ENCODE results near the gene TLE2.
"Not testable (repeated sequence)": the region's sequence is repeated elsewhere in the genome, so short reads cannot be mapped to it uniquely, and the experiment has no call there.

TLE2 gene

GRCh38 chr19:2988568-2988967 lies 40.5 kb downstream of the TLE2 start:
- in situ Hi-C loops (cut with HindIII; ENCODE audit: low sequenced_read_pairs) = no loop called here

DNA sequence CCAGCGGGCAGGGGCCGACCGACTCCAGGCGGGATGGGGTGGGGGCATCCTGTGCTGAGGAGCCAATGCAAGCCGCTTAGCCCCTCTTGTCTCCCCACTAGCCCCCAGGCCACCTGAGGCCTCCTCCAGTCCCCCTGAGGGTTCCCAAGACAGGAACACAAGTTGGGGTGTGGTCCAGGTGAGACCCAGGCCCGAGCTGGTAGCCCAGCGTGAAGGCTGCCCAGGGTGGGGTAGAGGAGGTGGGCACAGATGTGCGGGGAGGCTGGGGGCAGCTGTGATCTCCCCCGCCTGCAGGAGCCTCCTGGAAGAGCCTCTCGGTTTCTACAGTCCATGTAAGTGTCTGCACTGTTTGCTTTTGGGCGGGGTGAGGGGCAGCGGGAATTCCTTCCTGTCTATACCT lies 41.3 kb downstream of the TLE2 start:
- in situ Hi-C loops (cut with HindIII; ENCODE audit: low sequenced_read_pairs) = no loop called here

- in situ Hi-C loops (cut with HindIII; ENCODE audit: low sequenced_read_pairs) = no loop called here
Measured at GRCh38 chr19:2986951-2987524, 42.0 kb downstream of the TLE2 start.

GRCh38 chr19:2984215-2984528 lies 44.9 kb downstream of the TLE2 start:
- in situ Hi-C loops (cut with HindIII; ENCODE audit: low sequenced_read_pairs) = no loop called here

- in situ Hi-C loops (cut with HindIII; ENCODE audit: low sequenced_read_pairs) = no loop called here
Measured at GRCh38 chr19:2983351-2984214, 45.5 kb downstream of the TLE2 start.

- in situ Hi-C loops (cut with HindIII; ENCODE audit: low sequenced_read_pairs) = no loop called here
Measured at GRCh38 chr19:2982983-2983350, 46.1 kb downstream of the TLE2 start.

DNA sequence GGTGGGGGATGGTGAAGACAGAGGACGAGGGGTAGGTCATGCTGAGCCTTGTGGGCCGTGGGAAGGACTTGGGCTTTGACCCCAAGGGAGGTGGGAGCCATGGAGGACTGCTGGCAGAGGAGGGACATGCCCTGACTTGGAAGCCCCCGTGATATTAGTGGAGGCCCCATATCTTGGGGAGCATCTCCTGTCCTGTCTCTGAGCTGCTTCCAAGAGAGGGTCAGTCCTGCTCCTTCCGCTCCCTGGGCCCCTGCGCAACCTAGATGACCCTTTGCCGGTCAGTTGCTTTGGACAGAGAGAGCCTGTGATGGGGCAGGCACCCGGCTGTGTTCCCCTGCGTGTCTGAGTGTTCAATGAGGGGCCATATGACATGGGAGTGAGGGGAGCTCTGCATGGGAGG lies 46.5 kb downstream of the TLE2 start:
- in situ Hi-C loops (cut with HindIII; ENCODE audit: low sequenced_read_pairs) = no loop called here

DNA sequence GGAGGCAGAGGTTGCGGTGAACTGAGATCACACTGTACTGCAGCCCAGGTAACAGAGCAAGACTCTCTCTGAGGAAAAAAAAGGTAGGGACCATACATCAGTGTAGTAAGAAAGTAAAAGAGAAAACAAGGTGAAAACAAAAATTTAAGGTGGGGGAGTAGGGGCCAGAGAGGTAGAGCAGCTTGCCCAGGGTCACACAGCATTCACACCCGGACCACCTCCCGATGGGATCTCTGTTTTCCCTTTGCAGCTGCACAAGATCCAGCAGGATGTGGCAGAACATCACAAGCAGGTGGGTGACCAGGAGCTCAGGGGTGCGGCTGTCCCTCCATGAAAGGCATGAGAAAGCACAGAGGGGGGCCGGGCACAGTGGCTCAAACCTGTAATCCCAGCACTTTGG lies 47.2 kb downstream of the TLE2 start:
- in situ Hi-C loops (cut with HindIII; ENCODE audit: low sequenced_read_pairs) = no loop called here

GRCh38 chr19:2978772-2979171 lies 50.3 kb downstream of the TLE2 start:
- in situ Hi-C loops (cut with HindIII; ENCODE audit: low sequenced_read_pairs) = no loop called here

- in situ Hi-C loops (cut with HindIII; ENCODE audit: low sequenced_read_pairs) = no loop called here
Measured at GRCh38 chr19:2978166-2978767, 50.8 kb downstream of the TLE2 start.

GRCh38 chr19:2977746-2978138 lies 51.3 kb downstream of the TLE2 start:
- in situ Hi-C loops (cut with HindIII; ENCODE audit: low sequenced_read_pairs) = no loop called here

DNA sequence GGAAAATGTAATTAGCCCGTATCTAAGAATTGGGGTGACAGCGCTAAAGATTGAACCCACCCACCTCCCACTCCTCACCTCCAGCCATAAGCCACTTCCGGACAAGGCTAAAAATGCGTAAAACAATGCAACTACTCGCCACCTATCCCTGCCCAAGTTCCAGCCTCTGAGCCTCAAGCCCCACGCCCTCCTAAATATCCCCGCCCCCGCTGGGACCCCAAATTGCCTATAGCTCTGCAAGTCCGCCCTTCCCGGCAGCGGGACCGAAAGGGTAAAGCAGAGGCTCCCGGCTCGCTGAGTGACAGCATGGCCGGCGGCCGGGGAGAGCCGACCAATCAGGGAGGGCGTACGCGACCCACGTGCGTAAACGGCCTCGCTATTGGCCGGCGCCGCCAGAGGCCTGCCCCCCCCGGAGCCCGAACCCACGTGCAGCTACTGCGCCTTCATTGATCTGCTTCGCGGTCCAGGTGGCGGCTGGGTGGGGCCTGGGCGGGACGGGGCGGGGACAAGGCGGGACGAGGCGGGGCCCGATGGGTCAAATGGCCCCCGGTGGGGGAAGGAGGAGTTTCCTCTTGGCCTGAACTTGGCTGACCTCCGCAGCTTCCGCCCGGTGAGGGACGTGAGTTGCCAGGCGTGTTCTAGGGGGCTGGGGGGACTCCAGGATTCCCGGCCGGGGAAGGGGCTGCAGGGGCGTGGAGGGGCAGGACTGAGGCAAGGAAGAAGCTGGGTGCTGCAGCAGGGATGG lies 51.9 kb downstream of the TLE2 start, which contains the start of gene TLE6:
TSS of gene TLE6 (plus strand) at position 564 of the 745 bp plus-strand sequence. CDS start 670 bp downstream, outside the sequence.
- in situ Hi-C loops (cut with HindIII; ENCODE audit: low sequenced_read_pairs) = no loop called here

GRCh38 chr19:2976609-2977000 lies 52.5 kb downstream of the TLE2 start:
- in situ Hi-C loops (cut with HindIII; ENCODE audit: low sequenced_read_pairs) = no loop called here

- in situ Hi-C loops (cut with HindIII; ENCODE audit: low sequenced_read_pairs) = no loop called here
Measured at GRCh38 chr19:2974342-2975041, 54.6 kb downstream of the TLE2 start.

DNA sequence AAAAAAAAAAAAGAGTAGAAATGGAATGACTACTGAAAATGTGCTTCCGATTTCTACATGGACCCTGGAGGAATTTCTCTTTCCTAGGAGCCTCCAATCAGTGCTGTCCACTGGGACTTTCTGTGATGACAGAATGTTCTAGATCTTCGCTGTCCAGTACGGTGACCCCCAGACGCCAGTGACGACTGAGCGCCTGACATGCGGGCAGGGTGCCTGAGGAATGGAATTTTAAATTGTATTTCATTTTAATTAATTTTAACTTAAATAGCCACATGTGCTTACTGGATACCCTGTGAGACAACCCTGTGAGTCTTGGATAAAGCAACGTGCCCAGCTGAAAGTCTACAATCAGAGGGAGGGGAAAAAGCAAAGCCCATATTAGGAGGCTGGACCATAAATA lies 55.9 kb downstream of the TLE2 start:
- in situ Hi-C loops (cut with HindIII; ENCODE audit: low sequenced_read_pairs) = no loop called here

DNA sequence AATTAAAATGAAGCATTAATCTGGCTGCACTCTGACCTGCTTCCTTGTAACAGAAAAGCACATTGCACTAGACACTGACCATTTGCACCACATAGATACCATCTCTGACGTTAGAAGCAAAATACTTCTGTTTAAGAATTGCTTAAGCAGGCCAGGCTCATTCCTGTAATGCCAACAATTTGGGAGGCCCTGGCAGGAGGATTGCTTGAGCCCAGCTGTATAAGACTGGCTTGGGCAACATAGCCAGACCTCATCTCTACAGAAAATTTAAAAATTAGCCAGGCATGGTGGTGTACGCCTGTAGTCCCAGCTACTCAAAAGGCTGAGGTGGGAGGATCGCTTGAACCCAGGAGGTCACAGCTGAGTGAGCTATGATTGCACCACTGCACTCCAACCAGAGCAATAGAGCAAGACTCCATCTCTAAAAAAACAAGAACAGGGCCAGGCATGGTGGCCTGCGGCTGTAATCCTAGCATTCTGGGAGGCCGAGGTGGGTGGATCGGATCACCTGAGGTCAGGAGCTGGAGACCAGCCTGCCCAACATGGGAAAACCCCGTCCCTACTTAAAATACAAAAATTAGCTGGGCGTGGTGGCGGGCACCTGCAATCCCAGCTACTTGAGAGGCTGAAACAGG lies 58.8 kb downstream of the TLE2 start:
- in situ Hi-C loops (cut with HindIII; ENCODE audit: low sequenced_read_pairs) = no loop called here

- in situ Hi-C loops (cut with HindIII; ENCODE audit: low sequenced_read_pairs) = no loop called here
Measured at GRCh38 chr19:2969104-2969504, 60.0 kb downstream of the TLE2 start.

GRCh38 chr19:2967972-2968371 lies 61.1 kb downstream of the TLE2 start:
- in situ Hi-C loops (cut with HindIII; ENCODE audit: low sequenced_read_pairs) = no loop called here

GRCh38 chr19:2964874-2965273 lies 64.2 kb downstream of the TLE2 start:
- in situ Hi-C loops (cut with HindIII; ENCODE audit: low sequenced_read_pairs) = no loop called here

- in situ Hi-C loops (cut with HindIII; ENCODE audit: low sequenced_read_pairs) = not testable (repeated sequence)
Measured at GRCh38 chr19:2963631-2964030, 65.4 kb downstream of the TLE2 start.

- in situ Hi-C loops (cut with HindIII; ENCODE audit: low sequenced_read_pairs) = no loop called here
Measured at GRCh38 chr19:2963122-2963521, 66.0 kb downstream of the TLE2 start.
